A673 (cell line): Measurements from ENCODE around the gene RIMBP3B.
"Not testable (repeated sequence)": the region's sequence is repeated elsewhere in the genome, so short reads cannot be mapped to it uniquely, and the experiment has no call there.

Source experiments
- CTCF ChIP-seq: fragments of 300-800, 200-600 bp; sonication (generic); conservative IDR thresholded peaks from 2 replicates; pipeline ENCODE4 v1.5.1; 2017; ENCODE audit warnings: low read depth, mild to moderate bottlenecking, antibody characterized with exemption, low read length, moderate library complexity, mixed read lengths
- EZH2 ChIP-seq: fragments of 200-600 bp; sonication (generic); IDR thresholded peaks from 2 replicates; pipeline ENCODE4 v1.6.1; 2017; ENCODE audit warnings: borderline replicate concordance, low read depth, mild to moderate bottlenecking, mixed read lengths, antibody characterized with exemption, low read length; ENCODE audit not compliant: poor library complexity, severe bottlenecking

GRCh38 chr22:21402763-21403314 is 19.3 kb downstream of the RIMBP3B start:
- TF ChIP-seq CTCF, EZH2: not testable (repeated sequence)
